GM10266 (cell line): Measurements from ENCODE around the gene TAC3.

Source experiments
- DNase-seq: peaks from one replicate; pipeline ENCODE4 v3.0.0; 2012; ENCODE audit errors: extremely low spot score
- TF ChIP-seq, protein P1 (sequence below): IDR thresholded peaks from 2 replicates; pipeline ENCODE4 v1.5.1; 2012; ENCODE audit warnings: mild to moderate bottlenecking, low read depth; ENCODE audit not compliant: control insufficient read depth, insufficient read depth; ENCODE audit errors: missing control alignments

TAC3 gene

GRCh38 chr12:57003395-57003794 lies 12.9 kb downstream of the TAC3 start:
- TF ChIP-seq, protein P1, sequence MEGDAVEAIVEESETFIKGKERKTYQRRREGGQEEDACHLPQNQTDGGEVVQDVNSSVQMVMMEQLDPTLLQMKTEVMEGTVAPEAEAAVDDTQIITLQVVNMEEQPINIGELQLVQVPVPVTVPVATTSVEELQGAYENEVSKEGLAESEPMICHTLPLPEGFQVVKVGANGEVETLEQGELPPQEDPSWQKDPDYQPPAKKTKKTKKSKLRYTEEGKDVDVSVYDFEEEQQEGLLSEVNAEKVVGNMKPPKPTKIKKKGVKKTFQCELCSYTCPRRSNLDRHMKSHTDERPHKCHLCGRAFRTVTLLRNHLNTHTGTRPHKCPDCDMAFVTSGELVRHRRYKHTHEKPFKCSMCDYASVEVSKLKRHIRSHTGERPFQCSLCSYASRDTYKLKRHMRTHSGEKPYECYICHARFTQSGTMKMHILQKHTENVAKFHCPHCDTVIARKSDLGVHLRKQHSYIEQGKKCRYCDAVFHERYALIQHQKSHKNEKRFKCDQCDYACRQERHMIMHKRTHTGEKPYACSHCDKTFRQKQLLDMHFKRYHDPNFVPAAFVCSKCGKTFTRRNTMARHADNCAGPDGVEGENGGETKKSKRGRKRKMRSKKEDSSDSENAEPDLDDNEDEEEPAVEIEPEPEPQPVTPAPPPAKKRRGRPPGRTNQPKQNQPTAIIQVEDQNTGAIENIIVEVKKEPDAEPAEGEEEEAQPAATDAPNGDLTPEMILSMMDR, result no peak
- no peak for DNase-seq

DNA sequence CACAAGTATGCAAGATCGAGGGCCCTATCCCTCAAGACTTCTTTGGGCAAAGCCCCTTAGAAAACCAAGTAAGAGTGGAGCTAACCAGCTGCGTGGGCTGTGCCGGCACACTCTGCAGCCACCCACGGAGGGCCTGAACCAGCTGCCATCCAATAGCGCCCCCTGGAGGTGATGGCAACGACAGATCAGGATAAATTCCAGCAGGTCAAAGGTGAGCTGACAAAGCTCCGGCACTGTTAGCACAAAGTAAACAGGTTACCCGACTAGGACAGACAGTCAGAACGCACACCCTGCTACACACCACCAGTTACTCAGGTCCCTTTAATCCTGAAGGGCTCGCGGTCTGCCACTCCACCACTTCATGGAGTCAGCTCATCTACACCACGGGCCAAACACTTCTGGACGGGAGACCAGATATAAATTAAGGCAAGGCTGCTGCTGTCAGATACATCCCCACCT lies 14.9 kb downstream of the TAC3 start:
- DNase-seq, result peak; percentile 70
- TF ChIP-seq, protein P1, result peak; percentile 84

GRCh38 chr12:57000393-57000792 lies 15.9 kb downstream of the TAC3 start:
- DNase-seq, result no peak
- TF ChIP-seq, protein P1, result no peak

DNA sequence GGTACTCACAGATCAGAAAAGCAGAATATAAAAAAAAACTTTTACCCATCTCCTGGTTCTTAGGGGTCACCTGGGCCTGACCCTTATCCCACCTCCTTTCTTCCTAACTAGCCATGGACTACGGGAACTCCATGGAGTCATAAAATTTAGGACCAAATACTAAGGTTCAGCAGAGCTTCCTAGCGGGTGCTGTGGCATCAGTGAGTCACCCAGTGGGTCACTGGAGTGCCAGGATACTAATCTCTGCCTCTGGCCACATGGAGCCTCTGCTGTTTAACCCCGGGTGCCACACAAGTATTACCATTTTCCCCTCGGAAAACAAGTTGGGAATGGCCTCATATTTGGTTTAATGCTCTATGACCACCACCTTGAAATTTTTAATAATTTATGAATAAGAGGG lies 16.9 kb downstream of the TAC3 start:
- DNase-seq, result no peak
- TF ChIP-seq, protein P1, result no peak

- TF ChIP-seq, protein P1, result no peak
- DNase-seq, result peak; percentile 81
These were observed 17.3 kb downstream of the TAC3 start for GRCh38 chr12:56998981-56999380.

DNA sequence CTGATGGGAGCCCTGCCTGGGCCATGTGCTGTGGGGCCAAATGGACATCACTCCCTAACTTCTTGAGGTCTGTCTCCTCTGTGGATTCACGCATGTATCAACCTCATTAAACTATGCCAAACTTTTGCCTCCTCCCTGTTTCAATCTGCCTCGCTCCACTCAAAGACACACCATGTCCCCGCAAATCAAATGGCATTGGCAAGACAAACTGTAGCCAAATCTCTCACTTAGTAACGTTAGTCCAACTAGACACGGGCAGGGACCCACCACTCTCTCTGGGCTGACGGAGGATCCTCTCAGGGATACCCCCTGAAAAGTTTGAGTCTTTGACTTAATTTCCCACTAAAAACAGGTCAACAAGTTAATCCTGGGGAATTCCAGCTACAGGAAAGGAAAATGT lies 18.0 kb downstream of the TAC3 start:
- no peak for DNase-seq
- TF ChIP-seq, protein P1, result no peak

DNA sequence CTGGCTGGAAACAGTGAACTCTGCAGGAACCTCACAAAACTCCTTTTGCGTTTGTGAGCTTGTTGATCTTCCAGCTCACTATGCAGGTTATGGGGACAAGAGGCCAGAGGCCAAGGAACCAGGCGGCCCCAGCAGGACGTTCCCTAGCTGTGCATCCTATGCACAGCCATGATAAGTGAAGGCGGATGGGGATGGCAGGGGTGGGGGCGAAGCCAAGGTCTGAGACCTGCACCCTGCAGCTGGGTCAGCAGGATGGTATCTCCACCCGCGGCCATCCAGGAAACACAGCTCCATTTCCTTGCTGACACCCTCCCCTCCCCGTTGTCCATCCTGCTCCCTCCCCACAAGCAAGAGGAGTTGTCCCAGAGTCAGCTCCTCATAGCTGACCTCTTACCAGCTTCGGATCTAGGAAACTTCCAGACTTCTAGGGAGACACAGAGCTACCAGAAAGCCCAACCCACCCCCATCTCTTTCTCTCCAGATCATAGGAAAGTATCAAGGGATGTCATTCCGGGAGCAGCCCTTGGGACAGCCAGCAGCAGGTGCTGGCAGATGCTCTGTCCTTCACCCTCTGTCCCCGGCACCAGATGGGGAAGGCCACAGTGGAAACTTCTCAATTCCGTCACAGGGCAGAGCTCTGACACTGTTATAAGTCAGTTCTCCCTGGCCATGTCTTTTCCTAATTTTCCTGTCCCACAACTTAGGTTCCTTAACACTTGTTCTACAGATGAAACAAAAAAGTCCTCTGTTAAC lies 19.4 kb downstream of the TAC3 start:
- TF ChIP-seq, protein P1, result no peak
- DNase-seq, result no peak
